ENCODE measurements around the gene HSPE1.
"Not testable (repeated sequence)": the region's sequence is repeated elsewhere in the genome, so short reads cannot be mapped to it uniquely, and the experiment has no call there.

The HSPE1 gene

GRCh38 chr2:197498937-197499593 is 1.1 kb upstream of the HSPE1 start:
- peak; percentile 21 for DNase-seq

- peak; percentile 15 for DNase-seq
These were observed 438 bp downstream of the HSPE1 start for GRCh38 chr2:197500503-197501131.

- DNase-seq: no peak
These were observed 2.0 kb downstream of the HSPE1 start for GRCh38 chr2:197502201-197502600.

GRCh38 chr2:197502685-197503084 is 2.5 kb downstream of the HSPE1 start:
- no peak for DNase-seq

- no peak for DNase-seq
These were observed 3.8 kb downstream of the HSPE1 start for GRCh38 chr2:197504000-197504399.

- no peak for DNase-seq
These were observed 4.3 kb downstream of the HSPE1 start for GRCh38 chr2:197504512-197504911.

GRCh38 chr2:197506658-197507057 is 6.5 kb downstream of the HSPE1 start:
- no peak for DNase-seq

GRCh38 chr2:197513915-197514314 is 13.7 kb downstream of the HSPE1 start:
- DNase-seq: no peak

GRCh38 chr2:197514754-197515153 is 14.6 kb downstream of the HSPE1 start:
- peak; percentile 14 for DNase-seq

GRCh38 chr2:197515315-197515738 is 15.1 kb downstream of the HSPE1 start:
- DNase-seq: no peak

GRCh38 chr2:197515739-197516392 is 15.7 kb downstream of the HSPE1 start, which contains the start of gene MOB4:
TSS of gene MOB4 (plus strand) at chr2:197516066. CDS start at chr2:197516087, 21 bp downstream.
- DNase-seq: peak; percentile 91

- DNase-seq: no peak
These were observed 16.2 kb downstream of the HSPE1 start for GRCh38 chr2:197516393-197516761.

- DNase-seq: no peak
These were observed 17.0 kb downstream of the HSPE1 start for GRCh38 chr2:197517150-197517549.

- no peak for DNase-seq
These were observed 38.2 kb downstream of the HSPE1 start for GRCh38 chr2:197538412-197538811.

GRCh38 chr2:197539734-197540133 is 39.6 kb downstream of the HSPE1 start:
- DNase-seq: no peak

GRCh38 chr2:197543206-197543605 is 43.0 kb downstream of the HSPE1 start:
- no peak for DNase-seq

- no peak for DNase-seq
These were observed 47.2 kb downstream of the HSPE1 start for GRCh38 chr2:197547163-197547900.

- DNase-seq: no peak
These were observed 48.4 kb downstream of the HSPE1 start for GRCh38 chr2:197548582-197548981.

GRCh38 chr2:197551260-197551659 is 51.1 kb downstream of the HSPE1 start:
- DNase-seq: not testable (repeated sequence)
